DMS79 treated with DMSO at 0.1 percent for 48 hours (cell line): ENCODE data around the gene TNIP2.
"Not testable (repeated sequence)": the region's sequence is repeated elsewhere in the genome, so short reads cannot be mapped to it uniquely, and the experiment has no call there.

Source experiments
- DNase-seq: peaks from one replicate; lab custom pipeline; 2025; lab: John Stamatoyannopoulos, UW

TNIP2 gene

DNA sequence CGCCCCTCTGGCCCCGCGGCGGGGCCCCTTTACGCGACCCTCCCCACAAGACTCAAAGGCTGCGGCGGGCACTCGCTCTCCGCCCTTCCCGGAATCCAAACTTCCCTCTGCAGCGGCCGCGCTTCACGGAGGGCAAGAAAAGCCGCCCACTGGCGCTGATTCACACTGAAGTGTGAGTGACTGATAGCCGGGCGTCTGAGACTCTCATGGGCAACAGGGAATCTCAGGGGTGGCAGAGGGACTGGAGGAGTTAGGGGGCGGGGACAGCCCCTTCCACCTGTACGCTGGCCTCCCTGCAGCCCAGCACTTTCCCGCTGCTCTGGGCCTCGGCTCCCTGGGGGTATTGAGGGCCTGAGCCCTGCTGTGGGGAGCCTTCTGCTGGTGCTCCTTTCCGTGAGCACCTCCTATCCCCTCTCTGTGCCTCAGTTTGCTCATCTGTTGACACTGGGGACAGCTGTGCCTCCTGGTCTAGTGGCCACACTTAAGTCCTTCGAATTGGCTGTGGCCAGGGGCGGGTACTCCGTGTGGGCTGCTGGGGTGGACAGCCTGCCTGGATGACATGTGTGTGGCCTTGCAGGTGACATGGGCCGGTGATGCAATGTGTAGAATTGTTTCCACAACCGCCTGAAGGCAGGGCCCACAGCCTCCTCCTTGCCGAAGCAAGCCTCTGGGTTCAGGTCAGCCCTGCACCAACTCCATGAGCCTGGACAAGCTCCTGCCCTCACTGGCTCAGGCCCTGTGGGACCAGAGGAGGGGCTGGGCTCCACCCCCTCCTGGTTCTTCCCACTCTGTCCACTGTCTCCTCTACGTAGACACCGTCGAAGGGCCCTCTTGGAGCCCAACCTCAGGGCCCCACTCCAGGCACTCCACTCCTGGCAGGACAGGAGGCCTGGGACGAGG, 37.7 kb upstream of the TNIP2 start:
- DNase-seq = no peak

DNA sequence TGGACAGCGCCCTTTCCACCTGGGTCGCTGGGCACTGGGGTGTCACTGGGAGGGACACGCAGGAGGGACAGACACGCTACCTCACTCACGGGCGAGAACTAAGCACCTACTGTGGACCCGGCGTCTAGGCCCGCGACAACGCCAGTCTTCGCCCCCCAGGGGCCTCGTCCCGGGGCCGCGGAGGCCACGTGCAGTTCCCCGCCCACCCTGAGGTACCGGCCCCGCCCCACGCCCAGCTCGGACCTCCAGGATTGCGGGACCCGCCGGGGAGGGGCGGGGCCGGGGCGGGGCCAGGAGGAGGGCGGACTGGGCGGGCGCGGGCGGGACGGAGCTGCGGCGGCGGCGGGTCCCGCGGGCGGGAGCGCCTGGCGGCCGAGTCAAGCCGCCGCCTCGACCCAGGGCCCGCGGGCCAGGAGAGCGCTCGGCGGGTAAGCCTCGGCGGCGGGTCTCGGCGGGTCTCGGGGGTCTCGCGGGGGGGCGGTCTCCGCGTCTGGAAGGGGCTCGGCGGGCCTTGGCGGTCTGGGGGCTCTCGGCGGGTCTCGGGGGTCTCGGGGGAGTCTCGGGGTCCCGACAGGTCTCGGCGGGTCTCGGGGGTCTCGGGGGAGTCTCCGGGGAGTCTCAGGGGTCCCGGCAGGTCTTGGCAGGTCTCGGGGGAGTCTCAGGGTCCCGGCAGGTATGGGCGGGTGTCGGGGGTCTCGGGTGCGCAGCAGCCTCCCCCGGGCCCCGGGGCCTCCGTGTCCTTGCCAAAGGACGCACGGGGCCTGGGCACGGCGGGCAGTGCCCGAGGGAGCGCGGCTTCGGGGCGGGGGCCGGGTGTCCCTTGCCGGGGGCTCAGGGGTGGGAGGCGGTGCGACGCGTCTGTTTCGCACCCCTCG, 36.8 kb upstream of the TNIP2 start, which contains the start of gene SH3BP2:
TSS of gene SH3BP2 (plus strand) at position 375 of the 875 bp plus-strand sequence. CDS start 27,533 bp downstream, outside the sequence.
- no peak for DNase-seq

DNA sequence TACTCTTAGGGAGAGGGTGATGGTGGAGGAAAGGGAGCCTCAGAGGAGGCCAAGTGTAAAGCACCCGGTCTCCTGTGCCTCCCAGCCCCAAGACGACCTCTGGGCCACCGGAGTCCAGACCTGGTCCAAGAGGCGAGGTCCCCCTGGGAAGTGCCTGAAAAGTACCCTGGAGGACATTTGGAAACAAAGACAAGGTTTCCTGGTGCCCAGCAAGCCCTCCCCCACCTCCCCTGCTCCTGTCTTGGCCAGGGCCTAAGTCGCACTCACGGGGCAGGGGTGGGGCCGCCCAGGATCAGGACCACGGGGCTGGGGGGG, 36.2 kb upstream of the TNIP2 start:
- no peak for DNase-seq

DNA sequence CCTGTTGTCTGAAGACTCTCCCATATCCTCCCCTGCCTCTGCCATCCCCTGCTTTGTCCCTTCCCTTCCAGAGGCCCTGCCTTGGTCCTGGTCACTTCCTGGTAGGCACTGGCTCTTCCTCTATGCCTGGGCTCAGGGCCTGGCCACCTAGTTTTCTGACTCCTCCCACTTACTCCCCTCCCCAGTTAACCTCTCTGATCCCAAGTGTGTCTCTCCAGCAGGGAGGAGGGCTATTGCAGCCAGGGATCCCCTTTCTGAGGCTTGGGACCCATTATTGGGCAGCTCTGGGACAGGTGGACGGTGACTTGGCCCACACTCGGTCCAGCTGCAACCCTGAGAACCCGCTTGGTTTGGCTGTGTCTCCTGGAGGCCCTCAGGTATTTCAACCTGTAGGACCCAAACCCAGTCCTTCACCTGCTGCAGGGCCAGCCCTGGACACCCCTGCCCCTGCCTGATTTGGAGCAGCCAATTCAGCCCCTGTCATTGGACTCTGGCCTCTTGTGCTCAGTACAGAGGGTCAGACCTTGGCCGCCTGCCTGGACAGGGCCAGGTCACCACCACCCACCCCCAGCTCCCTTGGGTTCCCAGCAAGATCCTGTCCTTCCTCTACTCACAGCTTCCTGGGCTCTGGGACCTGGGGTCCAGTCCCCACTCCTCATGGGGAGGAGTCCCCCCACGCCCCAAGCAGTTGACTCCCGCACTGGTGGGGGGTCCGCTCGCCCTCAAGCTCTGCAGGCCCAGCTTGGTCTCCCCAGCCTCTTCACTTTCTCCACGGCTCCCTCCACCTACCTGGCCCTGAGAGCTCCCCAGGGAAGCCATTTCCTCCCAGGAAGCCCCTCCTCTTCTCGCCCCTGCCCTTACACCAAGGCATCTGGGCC, 35.6 kb upstream of the TNIP2 start:
- DNase-seq = no peak

GRCh38 chr4:2790583-2791517, 34.7 kb upstream of the TNIP2 start:
- no peak for DNase-seq

DNA sequence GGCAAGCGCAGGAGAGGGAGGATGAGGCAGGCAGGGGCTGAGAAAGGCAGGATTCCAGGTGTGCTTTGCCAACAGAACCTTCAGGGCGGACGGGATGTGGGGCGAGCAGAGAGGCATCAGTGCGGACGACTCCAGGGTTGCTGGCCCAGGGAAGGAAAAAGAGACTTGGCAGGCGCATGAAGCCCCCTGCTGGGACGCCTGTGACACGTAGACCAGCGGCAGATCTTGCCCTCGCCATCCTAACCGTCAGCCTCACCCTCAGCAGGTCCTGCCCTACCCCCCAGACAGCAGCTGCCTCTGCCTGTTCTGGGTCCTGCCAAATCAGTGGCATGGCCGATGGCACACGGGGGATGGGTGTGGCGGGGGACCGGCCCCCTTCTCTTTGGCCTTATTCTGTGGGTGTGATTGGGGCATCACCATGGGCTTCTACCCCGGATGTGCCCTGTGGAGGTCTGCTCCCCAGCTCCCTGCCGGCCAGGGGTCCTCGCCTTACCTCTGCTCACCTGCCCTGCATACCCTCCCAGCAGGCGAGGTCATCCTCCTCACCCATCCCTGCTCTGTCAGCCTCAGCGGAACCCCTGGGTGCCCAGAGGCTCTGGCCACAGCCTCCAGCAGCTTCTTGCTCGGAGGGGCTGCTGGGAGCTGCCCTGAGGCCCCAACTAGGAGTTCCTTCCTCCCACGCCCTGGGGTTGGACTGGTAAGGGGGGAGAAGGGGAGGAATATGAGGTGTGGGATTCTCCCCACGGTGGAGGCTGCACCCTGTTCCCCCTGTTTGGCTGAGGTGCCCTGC, 33.9 kb upstream of the TNIP2 start:
- no peak for DNase-seq

- DNase-seq = no peak
Observed at GRCh38 chr4:2789351-2789750, 33.2 kb upstream of the TNIP2 start.

DNA sequence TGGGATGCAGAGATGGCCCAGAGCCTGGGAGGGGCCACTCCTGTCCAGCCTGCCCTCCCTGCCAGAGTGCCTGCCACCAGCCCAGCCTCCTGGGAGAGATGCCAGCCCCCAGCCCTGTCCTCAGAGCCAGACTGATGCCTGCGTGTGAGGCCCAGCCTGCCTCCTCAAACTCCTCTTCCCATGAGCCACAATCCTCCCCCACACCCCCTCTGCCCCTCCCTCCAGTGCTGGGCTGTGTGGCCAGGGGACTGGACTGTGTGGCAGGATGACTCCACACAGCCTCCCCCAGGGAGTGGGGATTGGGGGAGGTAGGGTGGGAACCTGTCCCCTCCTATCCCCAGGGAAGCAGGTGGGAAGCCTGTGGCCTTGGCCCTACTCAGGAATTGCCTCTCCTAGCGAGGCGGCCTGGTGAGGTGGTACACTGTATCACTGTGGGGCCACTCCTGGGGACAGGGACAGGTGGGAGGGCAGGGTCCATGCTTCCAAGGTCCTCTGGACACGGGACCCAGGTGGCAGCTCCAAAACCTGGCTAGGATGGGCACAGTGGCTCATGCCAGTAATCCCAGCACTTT, 32.5 kb upstream of the TNIP2 start:
- no peak for DNase-seq

GRCh38 chr4:2788101-2788500, 32.0 kb upstream of the TNIP2 start:
- DNase-seq = no peak

- no peak for DNase-seq
Observed at GRCh38 chr4:2787230-2788100, 31.3 kb upstream of the TNIP2 start.

DNA sequence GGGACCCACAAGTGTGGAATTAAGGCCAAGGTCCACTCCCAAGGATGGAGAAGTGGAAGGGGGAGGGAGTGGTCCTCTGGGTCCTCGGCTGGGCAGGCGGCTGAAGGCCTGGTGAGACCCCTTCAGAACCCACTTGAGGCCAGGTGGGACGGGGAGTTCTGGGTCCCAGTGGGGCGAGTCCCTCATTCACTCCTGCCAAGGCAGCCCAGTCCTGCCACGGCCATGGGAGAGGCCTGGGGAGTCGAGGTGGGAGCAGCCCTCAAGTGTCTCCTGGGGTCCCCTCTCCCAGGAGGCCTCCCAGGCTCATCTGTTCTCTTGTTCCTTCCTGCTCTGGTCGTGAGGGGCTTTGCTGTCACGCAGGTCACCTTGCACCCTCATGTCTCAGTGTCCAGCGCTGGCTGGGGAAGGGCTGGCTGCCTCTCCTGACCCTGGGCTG, 30.7 kb upstream of the TNIP2 start:
- no peak for DNase-seq

DNA sequence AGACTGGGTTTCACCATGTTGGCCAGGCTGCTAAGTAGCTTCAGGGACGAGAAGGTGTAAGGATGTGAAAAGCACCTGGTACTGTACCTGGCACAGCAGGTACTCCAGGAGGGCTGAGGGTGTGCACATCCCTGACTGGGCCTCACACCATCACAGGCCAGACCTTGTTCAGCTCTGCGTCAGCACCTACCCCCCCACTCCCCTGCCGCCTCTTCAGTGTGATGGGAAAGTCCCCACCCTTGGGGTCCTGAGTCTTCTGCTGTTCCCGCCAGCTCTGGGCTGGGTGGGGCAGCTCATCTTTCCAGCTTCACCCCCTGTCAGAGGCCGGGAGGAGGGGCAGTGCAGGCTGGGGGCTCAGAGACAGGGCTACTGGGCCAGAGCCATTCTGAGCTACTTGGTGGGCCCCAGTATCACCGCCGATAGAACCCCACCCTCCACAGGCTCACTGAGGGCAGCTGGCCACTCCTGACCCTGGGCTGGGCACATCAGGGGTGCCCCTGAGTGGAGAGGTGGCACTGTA, 30.1 kb upstream of the TNIP2 start:
- DNase-seq = no peak

DNA sequence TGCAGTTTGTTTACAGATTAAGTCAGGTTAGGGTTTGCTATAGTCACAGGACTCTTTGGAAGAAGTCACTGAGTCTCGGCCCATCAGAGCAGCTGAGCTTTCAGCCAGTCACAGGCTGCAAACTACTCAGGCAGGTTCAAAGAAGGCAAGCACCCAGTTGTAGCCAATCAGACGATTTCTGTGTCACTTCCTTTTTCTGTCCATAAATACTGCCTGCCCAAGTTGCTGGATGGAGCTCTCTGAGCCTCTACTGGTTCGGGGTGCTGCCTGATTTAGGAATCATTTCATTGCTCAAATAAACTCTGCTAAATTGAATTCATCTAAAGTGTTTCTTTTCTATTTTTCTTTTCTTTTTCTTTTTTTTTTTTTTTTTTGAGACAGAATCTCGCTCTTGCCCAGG, 29.5 kb upstream of the TNIP2 start:
- DNase-seq = no peak

GRCh38 chr4:2783790-2784189, 27.7 kb upstream of the TNIP2 start:
- no peak for DNase-seq

DNA sequence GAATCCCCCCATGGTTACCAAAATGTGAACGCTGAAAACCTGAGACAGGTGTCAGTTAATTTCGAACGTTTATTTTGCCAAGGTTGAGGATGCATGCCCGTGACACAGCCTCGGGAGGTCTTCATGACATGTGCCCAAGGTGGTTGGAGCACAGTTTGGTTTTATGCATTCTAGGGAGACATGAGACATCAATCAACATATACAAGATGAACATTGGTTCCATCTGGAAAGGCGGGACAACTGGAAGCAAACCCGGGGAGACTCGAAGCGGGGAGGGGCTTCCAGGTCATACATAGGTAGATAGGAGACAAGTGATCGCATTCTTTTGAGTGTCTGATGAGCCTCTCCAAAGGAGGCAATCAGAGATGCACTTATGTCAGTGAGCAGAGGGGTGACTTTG, 25.8 kb upstream of the TNIP2 start:
- no peak for DNase-seq

DNA sequence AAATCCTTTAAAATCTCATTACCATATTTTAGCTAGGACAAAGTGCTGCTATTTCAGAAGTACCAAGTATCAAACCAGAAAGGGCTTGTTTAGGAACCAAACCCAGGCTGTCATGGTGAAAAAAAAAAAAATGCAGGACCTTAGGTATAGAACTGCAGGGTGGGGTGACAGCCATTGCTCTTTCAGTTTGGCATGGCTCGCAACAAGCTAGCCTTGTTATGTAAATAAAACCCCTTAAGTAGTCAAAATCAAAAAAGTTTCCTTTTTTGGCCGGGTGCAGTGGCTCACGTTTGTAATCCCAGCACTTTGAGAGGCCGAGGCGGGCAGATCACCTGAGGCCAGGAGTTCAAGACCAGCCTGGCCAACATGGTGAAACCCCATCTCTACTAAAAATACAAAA, 24.5 kb upstream of the TNIP2 start:
- not testable (repeated sequence) for DNase-seq

- no peak for DNase-seq
Observed at GRCh38 chr4:2771264-2771663, 15.1 kb upstream of the TNIP2 start.

GRCh38 chr4:2768921-2769336, 12.8 kb upstream of the TNIP2 start:
- no peak for DNase-seq
